Uterus (tissue), 2 donors: Measurements from ENCODE around the gene IGF2BP2.

Experiments used
- CTCF ChIP-seq, 4 experiments: fragments of 200-600 bp in 2 of 4; fragments of 450-650 bp in 2 of 4; sonication (generic) in 2 of 4; IDR thresholded peaks; one replicate each; pipeline ENCODE4 v1.5.1; 2016 to 2019; ENCODE audit warnings: antibody characterized with exemption in 4 of 4, mild to moderate bottlenecking in 2 of 4, moderate library complexity in 1 of 4
- POLR2A ChIP-seq, 2 donors: fragments of 450-650 bp; IDR thresholded peaks; one replicate each; pipeline ENCODE4 v1.6.1; 2016; ENCODE audit warnings: antibody characterized with exemption in 2 of 2, mild to moderate bottlenecking in 1 of 2, moderate library complexity in 1 of 2

GRCh38 chr3:185713015-185713414, 111.8 kb downstream of the IGF2BP2 start:
- TF ChIP-seq POLR2A (IDR thresholded peaks at IDR 0.05) (no peak), CTCF (IDR thresholded peaks at IDR 0.05) (no peak)
